Esophagus squamous epithelium (tissue), 4 donors: ENCODE results near the gene MEOX1.

Experiments
- POLR2A ChIP-seq, 4 donors: fragments of 450-650 bp; IDR thresholded peaks; one replicate each; pipeline ENCODE4 v1.6.1; 2017; ENCODE audit warnings: antibody characterized with exemption in 4 of 4, mild to moderate bottlenecking in 4 of 4, moderate library complexity in 3 of 4
- TF ChIP-seq, protein P1 (sequence below), 6 experiments: fragments of 450-650 bp in 4 of 6; fragments of 200-600 bp in 2 of 6; sonication (generic) in 2 of 6; IDR thresholded peaks; one replicate each; pipeline ENCODE4 v1.5.1; 2016 to 2019; ENCODE audit warnings: antibody characterized with exemption in 6 of 6, mild to moderate bottlenecking in 4 of 6, moderate library complexity in 4 of 6

DNA sequence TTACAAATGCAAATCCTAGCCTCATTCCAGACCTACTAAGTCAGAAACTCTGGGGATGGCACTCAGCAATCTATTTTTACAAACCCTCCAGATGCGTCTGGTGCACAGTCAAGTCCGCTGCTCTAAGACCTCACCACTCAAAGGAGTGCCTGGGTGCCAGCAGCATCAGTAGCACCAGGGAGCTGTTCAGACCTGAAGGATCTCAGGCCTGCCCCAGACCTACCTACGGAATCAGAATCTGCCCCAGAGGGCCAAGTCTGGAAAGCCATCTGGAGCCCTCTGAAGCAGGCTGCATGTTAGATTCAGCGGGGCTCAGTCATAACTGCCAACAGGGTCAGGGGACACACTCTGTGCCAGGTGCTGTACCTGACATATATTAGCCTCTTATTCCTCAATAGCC, 17.6 kb downstream of the MEOX1 start:
- TF ChIP-seq, protein P1, sequence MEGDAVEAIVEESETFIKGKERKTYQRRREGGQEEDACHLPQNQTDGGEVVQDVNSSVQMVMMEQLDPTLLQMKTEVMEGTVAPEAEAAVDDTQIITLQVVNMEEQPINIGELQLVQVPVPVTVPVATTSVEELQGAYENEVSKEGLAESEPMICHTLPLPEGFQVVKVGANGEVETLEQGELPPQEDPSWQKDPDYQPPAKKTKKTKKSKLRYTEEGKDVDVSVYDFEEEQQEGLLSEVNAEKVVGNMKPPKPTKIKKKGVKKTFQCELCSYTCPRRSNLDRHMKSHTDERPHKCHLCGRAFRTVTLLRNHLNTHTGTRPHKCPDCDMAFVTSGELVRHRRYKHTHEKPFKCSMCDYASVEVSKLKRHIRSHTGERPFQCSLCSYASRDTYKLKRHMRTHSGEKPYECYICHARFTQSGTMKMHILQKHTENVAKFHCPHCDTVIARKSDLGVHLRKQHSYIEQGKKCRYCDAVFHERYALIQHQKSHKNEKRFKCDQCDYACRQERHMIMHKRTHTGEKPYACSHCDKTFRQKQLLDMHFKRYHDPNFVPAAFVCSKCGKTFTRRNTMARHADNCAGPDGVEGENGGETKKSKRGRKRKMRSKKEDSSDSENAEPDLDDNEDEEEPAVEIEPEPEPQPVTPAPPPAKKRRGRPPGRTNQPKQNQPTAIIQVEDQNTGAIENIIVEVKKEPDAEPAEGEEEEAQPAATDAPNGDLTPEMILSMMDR (IDR thresholded peaks at IDR 0.05): no peak
- no peak for TF ChIP-seq POLR2A (IDR thresholded peaks at IDR 0.05)
